Mammary epithelial cell (primary cell): Measurements from ENCODE around the gene FAM221A.
"Not testable (repeated sequence)": the region's sequence is repeated elsewhere in the genome, so short reads cannot be mapped to it uniquely, and the experiment has no call there.

Experiments used
- EZH2 ChIP-seq: IDR thresholded peaks from 2 replicates; pipeline ENCODE4 v1.6.1; 2012; ENCODE audit warnings: low read length, inconsistent platforms, borderline replicate concordance
- TF ChIP-seq, protein P1 (sequence below), 2 donors: IDR thresholded peaks in 1 of 2; conservative IDR thresholded peaks in 1 of 2; 2 replicates each; pipeline ENCODE4 v1.5.1; 2011 to 2012; ENCODE audit warnings: inconsistent platforms in 2 of 2, low read length in 2 of 2, mild to moderate bottlenecking in 2 of 2, control low read depth in 1 of 2, low read depth in 1 of 2; ENCODE audit not compliant: insufficient read depth in 1 of 2; ENCODE audit errors: extremely low read depth in 1 of 2

DNA sequence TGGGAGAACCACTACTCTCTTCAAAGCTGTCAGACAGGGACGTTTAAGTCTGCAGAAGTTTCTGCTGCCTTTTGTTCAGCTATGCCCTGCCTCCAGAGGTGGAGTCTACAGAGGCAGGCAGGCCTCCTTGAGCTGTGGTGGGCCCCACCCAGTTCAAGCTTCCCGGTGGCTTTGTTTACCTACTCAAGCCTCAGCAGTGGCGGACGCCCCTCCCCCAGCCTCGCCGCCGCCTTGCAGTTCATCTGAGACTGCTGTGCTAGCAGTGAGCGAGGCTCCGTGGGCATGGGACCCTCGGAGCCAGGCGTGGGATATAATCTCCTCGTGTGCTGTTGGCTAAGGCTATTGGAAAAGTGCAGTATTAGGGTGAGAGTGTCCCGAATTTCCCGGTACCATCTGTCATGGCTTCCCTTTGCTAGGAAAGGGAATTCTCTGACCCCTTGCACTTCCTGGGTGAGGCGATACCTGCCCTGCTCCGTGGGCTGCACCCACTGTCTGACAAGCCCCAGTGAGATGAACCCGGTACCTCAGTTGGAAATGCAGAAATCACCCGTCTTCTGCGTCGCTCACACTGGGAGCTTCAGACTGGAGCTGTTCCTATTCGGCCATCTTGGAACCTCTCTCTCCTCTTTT is 42.7 kb downstream of the FAM221A start:
- TF ChIP-seq EZH2, result not testable (repeated sequence)
- TF ChIP-seq, protein P1, sequence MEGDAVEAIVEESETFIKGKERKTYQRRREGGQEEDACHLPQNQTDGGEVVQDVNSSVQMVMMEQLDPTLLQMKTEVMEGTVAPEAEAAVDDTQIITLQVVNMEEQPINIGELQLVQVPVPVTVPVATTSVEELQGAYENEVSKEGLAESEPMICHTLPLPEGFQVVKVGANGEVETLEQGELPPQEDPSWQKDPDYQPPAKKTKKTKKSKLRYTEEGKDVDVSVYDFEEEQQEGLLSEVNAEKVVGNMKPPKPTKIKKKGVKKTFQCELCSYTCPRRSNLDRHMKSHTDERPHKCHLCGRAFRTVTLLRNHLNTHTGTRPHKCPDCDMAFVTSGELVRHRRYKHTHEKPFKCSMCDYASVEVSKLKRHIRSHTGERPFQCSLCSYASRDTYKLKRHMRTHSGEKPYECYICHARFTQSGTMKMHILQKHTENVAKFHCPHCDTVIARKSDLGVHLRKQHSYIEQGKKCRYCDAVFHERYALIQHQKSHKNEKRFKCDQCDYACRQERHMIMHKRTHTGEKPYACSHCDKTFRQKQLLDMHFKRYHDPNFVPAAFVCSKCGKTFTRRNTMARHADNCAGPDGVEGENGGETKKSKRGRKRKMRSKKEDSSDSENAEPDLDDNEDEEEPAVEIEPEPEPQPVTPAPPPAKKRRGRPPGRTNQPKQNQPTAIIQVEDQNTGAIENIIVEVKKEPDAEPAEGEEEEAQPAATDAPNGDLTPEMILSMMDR (conservative IDR thresholded peaks at IDR 0.05 in 1 of 2, IDR thresholded peaks at IDR 0.05 in 1 of 2; ENCODE audit: extremely low read depth in 1 of 2, insufficient read depth in 1 of 2, low read depth in 1 of 2, low read length in 2 of 2), result not testable (repeated sequence)
